Thoracic aorta (tissue), 2 donors: ENCODE data around the gene PRKCSH. TPM values are rescaled to one million over a fixed set of nuclear protein-coding genes. Genes with fewer than 3 reads are reported as not detected.
"Not testable (repeated sequence)": the region's sequence is repeated elsewhere in the genome, so short reads cannot be mapped to it uniquely, and the experiment has no call there.

ENCODE experiments used
- ATAC-seq: fragments of 150-250 bp; one replicate; pipeline ENCODE4 v1.8.0; 2017; ENCODE audit warnings: low read depth; ENCODE audit not compliant: insufficient number of reproducible peaks, low FRiP score
- DNase-seq: peaks from one replicate; pipeline ENCODE4 v3.0.0-alpha.2; 2020; ENCODE audit warnings: low spot score
- H3K27ac ChIP-seq, 2 donors: fragments of 200-600 bp; sonication (generic); 1 replicate in 1 of 2; 2 replicates in 1 of 2; pipeline ENCODE4 v1.5.1; 2016; ENCODE audit warnings: mild to moderate bottlenecking in 2 of 2, moderate library complexity in 2 of 2
- H3K27me3 ChIP-seq: fragments of 200-600 bp; sonication (generic); replicated peaks from 2 replicates; pipeline ENCODE4 v1.6.0; 2016; ENCODE audit warnings: mild to moderate bottlenecking; ENCODE audit not compliant: insufficient read depth
- H3K36me3 ChIP-seq: fragments of 200-600 bp; sonication (generic); one replicate; pipeline ENCODE4 v1.5.1; 2016
- H3K4me1 ChIP-seq, 2 donors: fragments of 200-600 bp; sonication (generic); 1 replicate in 1 of 2; 2 replicates in 1 of 2; pipeline versions ENCODE4 v1.5.1 to v1.6.0; 2016; ENCODE audit warnings: low read depth in 2 of 2, mild to moderate bottlenecking in 1 of 2; ENCODE audit not compliant: control insufficient read depth in 1 of 2
- H3K4me3 ChIP-seq: fragments of 200-600 bp; sonication (generic); 2 replicates; pipeline ENCODE4 v1.5.1; 2016; ENCODE audit warnings: mild to moderate bottlenecking
- H3K9me3 ChIP-seq: fragments of 200-600 bp; sonication (generic); 2 replicates; pipeline ENCODE4 v1.5.1; 2016
- CTCF ChIP-seq: fragments of 200-600 bp; sonication (generic); IDR thresholded peaks from one replicate; pipeline ENCODE4 v1.5.1; 2019; ENCODE audit warnings: antibody characterized with exemption
- total RNA-seq, 2 donors: library from RNA; depleted of rRNA; stranded (reverse); fragments of >200 nt; gene quantifications; one replicate each; pipeline versions ENCODE4 v1.1.0 to v1.2.3, GENCODE V29; 2016

PRKCSH gene
- total RNA-seq, 2 donors from 2014 or later, result 121 to 123 TPM

DNA sequence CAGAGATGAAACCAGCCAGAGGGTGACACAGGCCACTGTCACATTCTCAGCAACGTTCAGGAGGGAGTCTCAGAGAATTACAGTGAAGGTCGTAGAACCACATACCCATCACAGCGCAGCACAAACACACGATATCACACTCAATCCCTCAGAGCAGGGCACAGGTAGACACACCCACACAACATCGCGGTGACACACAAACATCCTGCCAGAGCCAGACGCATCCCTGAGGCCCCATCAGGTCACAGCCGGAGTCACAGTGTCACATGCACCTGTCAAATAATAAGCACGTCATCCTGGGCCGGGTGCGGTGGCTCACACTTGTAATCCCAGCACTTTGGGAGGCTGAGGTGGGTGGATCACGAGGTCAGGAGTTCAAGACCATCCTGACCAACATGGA, 28.0 kb downstream of the PRKCSH start:
- no peak for ATAC-seq
- Histone ChIP-seq H3K27ac (no peak overlapping the region), H3K4me3 (no peak overlapping the region), H3K36me3 (no peaks in the 10 kb centered on the region), H3K4me1 (no peaks in the 10 kb centered on the region), H3K27me3 (no peaks in the 10 kb centered on the region), H3K9me3 (no peaks in the 10 kb centered on the region)
- TF ChIP-seq CTCF, result no peak
- no peak for DNase-seq

DNA sequence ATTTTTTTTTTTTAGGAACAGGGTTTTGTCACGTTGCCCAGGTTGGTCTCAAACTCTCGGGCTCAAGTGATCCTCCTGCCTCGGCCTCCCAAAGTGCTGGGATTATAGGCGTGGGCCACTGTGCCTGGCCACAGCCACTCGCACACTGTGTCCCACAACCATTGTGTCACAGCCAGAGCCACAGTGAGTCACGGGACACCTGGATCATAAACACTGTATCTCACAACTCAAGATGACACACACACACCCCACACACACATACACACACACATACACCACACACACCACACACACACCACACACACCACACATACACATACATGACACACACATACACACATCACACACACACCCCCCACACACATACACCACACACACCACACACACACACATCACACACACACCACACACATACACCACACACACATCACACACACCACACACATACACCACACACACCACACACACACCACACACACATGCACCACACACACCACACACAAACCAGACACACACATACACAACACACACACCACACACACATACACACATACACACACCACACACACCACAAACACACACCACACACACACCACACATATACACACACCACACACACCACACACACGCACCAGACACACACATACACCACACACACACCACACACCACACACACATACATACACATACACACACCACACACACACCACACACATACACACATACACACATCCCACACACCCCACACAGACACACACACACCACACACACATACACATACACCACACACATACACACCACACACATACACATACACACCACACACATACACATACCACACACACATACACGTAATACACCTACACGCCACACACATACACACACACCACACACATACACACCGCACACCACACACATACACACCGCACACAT, 29.2 kb downstream of the PRKCSH start:
- no peak overlapping the region for H3K4me3 ChIP-seq
- H3K4me1 ChIP-seq, result no peaks in the 10 kb centered on the region
- H3K27ac ChIP-seq, result no peak overlapping the region
- ATAC-seq, result no peak
- H3K27me3 ChIP-seq, result no peaks in the 10 kb centered on the region
- no peaks in the 10 kb centered on the region for H3K9me3 ChIP-seq
- no peak for TF ChIP-seq CTCF
- H3K36me3 ChIP-seq, result no peaks in the 10 kb centered on the region
- DNase-seq, result no peak

- Histone ChIP-seq H3K36me3 (no peaks in the 10 kb centered on the region), H3K27me3 (no peaks in the 10 kb centered on the region), H3K27ac (no peak overlapping the region), H3K4me3 (no peak overlapping the region), H3K9me3 (no peaks in the 10 kb centered on the region), H3K4me1 (no peaks in the 10 kb centered on the region)
- ATAC-seq (no peak), DNase-seq (no peak)
- no peak for TF ChIP-seq CTCF
These were observed 30.2 kb downstream of the PRKCSH start for GRCh38 chr19:11465600-11465999.

DNA sequence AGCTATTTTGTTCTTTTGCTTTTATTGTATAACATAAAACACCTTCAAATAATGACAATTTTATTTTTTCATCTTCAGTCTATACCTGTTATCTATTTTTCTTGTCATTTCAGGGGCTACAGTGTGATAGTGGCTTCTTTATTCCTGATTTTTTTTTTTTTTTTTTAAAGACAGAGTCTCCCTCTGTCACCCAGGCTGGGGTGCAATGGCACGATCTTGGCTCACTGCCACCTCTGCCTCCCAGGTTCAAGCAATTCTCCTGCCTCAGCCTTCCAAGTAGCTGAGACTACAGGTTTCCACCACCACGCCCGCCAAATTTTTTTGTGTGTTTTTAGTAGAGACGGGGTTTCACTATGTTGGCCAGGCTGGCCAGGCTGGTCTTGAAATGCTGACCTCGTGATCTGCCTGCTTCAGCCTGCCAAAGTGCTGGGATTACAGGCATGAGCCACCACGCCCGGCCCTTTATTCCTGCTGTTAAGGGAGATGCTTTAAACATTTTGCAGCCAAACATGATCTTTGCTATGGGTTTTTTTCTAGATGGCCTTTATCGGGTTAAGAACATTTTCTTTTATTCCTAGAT, 32.9 kb downstream of the PRKCSH start:
- not testable (repeated sequence) for H3K9me3 ChIP-seq, ATAC-seq, H3K27ac ChIP-seq, H3K4me3 ChIP-seq, DNase-seq, H3K4me1 ChIP-seq, H3K36me3 ChIP-seq, H3K27me3 ChIP-seq

GRCh38 chr19:11473725-11474124, 38.3 kb downstream of the PRKCSH start:
- ATAC-seq, result no peak
- no peaks in the 10 kb centered on the region for H3K4me1 ChIP-seq
- TF ChIP-seq CTCF, result no peak
- H3K9me3 ChIP-seq, result no peaks in the 10 kb centered on the region
- H3K27me3 ChIP-seq, result no peaks in the 10 kb centered on the region
- H3K36me3 ChIP-seq, result no peaks in the 10 kb centered on the region
- no peak overlapping the region for H3K27ac ChIP-seq
- H3K4me3 ChIP-seq, result no peak overlapping the region
- DNase-seq, result no peak

GRCh38 chr19:11475343-11475742, 39.9 kb downstream of the PRKCSH start:
- H3K36me3 ChIP-seq, H3K9me3 ChIP-seq, H3K4me1 ChIP-seq, H3K27ac ChIP-seq, H3K27me3 ChIP-seq, ATAC-seq, H3K4me3 ChIP-seq, DNase-seq: not testable (repeated sequence)
